Activated CD4-positive, alpha-beta T cell treated with anti-CD3 and anti-CD28 coated beads for 4 hours (primary cell): Measurements from ENCODE around the gene FCF1.
"Not testable (repeated sequence)": the region's sequence is repeated elsewhere in the genome, so short reads cannot be mapped to it uniquely, and the experiment has no call there.

Experiments
- DNase-seq, 2 donors: peaks; one replicate each; pipeline ENCODE4 v3.0.0-alpha.2; 2020

Gene FCF1

DNA sequence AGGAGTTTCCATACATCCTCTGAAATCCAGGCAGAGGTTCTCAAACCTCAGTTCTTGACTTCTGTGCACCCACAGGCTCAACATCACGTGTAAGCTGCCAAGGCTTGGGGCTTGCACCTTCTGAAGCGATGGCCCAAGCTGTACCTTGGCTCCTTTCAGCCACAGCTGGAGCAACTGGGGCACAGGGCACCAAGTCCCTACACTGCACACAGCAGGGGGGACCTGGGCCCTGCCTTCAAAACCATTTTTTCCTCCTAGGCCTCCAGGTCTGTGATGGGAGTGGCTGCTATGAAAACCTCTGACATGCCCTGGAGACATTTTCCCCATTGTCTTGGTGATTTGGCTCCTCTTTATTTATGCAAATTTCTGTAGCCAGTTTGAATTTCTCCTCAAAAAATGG, 10.7 kb upstream of the FCF1 start:
- no peak for DNase-seq

DNA sequence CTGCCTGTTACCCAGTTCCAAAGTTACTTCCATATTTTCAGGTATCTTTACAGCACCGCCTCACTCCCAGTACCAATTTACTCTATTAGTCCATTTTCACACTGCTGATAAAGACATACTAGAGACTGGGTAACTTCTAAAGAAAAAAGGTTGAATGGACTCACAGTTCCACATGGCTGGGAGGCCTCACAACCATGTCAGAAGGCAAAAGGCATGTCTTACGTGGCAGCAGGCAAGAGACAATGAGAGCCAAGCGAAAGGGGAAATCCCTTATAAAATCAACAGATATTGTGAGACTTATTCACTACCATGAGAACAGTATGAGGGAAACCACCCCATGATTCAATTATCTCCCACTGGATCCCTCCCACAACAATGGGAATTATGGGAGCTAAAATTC, 9.9 kb upstream of the FCF1 start:
- DNase-seq = no peak

DNA sequence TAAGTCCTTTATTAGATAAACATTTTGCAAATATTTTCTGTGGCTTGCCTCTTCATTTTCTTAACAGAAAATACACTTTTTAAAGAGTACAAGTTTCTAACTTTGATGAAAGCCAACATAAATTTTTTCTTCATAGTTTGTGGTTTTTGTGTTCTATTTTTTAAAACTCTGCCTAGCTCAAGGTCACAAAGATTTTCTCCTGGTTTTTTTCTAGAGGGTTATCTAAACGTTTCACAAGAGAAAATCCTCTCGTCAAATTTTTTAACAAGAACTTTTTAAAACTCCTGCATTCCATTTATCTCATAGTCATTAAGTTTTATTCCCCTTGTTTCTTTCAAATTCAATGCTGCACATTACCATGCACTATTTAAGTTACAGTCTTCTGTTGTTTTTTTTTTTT, 8.3 kb upstream of the FCF1 start:
- DNase-seq = no peak

DNA sequence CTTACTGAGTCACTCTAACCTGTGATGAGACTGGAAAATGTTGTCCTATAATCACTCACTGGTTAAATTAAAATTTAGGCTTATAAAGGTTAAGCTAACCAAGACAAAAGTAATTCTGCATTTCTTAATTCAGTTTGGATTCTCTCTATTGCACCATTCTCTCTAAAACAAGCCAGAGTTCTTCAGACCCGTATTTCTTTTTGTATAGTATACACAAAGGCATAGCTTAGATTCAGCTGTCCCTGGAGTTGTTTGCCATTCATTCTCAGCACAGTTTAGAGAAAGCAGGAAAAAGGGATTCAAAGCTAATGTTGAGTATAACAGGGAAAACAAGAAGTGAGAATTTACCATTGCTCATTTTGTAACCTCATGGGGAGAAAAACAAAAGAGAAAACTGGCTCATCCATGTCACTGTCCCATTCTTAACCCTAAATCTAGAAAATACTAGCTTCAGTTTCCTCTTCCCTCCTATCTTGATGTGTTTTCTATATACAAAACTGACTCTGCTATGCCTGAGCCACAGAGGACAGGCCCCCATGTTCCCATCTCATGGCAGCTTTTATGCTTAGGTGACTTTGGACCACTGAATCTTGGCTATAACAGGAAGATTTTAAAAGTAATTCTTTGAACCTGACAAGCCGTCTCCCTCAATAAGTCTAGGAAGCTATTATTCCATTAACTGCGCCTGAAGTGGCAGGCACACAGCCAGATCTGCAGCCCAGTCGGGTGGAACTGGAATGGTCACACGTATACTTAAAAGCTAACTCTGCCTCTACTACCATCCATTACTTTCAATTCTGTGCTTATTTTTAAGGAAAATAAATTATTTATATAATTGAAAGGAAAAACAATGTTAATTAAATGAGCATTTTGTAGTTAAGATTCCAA, 7.1 kb upstream of the FCF1 start:
- no peak for DNase-seq

DNA sequence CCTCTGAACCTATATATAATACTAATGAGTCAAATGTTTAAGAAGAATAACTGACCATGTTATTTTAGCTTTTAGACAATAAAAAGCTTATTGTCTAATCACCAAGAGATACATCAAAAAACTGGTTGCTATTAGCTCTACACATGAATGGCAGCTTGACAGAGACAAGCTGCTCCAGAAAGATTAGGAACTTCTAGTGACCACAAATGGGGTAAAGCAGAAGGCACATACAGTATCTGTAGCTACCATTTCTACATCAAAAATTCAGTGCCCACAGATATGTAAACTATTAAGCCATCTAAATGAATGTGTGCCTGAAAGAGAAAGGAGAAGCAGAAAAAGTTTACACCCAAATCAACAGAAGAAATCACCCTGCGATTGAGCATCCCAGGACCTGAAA, 2.5 kb upstream of the FCF1 start:
- no peak for DNase-seq

DNA sequence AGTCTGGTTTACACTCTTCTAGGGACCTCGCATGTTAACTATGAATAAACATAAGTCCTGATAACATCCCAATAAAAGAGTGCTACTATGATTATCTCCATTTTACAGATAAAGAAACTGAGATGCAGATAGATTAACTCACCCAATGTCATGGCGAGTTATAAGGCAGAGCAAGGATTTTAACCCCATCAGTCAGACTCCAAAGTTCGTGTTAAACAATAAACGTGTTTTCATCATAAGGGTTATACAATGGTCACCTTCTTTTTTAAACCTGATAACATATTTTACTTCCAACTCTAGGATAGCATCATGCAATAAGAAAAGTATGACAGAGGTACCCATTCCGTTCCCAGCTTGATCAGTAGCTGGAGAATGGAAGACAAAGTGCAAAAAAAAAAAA, 1.3 kb upstream of the FCF1 start:
- no peak for DNase-seq

DNA sequence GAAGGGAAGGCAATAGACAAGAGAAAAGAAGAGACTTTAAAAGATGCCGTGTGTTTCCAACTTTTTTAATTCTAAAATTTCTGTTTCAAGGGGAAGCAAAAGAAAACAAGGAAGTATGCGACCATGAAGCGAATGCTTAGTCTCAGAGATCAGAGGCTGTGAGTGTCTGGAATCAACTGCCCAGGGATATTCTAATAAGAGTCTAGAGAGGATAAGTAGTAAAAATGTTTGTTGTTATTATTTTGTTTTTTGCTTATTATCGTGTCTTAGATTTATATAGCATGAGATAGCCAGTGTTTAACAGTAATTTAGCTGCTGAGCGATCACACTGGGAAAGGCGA, 421 bp downstream of the FCF1 start:
- DNase-seq = no peak

DNA sequence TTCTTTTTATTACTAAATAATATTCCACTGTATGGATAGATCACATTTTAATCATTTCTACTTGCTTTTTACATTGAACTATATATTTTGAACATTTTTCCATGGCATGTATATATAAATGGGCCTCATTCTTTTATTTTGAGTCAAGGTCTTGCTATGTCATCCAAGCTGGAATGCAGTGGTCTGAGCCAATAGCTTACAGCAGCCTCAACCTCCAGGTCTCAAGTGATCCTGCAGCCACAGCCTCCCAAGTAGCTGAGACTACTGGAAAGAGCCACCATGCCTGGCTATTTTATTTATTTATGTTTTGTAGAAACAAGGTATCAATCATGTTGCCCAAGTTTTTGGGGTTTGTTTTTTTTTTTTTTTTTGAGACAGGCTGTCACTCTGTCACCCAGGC, 7.6 kb downstream of the FCF1 start:
- DNase-seq = no peak

DNA sequence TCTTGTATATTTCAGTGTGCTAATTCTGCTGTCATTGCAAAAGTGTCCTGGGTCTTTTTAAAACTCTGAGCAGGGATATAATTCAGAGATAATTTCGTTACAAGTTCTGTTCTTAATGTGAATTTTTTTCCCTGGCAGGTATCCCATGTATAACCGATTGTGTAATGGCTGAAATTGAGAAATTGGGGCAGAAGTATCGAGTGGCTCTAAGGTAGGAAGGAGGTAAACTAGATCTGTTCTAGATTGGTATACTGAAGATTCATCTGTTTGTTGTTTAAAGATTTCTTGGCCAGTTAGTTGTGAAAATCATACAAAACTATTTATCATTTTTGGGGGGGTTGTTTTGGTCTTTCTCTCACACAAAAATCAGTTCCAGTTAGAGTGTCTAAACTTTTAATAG, 10.2 kb downstream of the FCF1 start:
- no peak for DNase-seq

DNA sequence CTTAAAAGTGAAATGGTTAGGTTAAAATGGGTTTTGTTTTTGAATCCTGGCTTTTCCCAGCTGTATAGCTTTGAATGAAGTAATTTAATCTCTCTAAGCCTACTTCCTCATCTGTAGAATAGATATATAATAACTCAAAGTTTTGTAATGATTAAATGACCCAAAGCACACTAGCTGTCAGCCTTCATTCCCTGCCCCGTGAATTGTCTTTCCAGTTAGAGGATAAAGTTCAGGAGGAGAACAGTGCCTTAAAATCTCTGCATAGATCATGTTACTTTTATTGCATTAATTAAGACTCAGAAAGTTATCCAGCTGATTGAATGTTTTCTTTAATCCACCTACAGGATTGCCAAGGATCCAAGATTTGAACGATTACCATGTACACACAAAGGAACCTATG, 19.4 kb downstream of the FCF1 start:
- no peak for DNase-seq

DNA sequence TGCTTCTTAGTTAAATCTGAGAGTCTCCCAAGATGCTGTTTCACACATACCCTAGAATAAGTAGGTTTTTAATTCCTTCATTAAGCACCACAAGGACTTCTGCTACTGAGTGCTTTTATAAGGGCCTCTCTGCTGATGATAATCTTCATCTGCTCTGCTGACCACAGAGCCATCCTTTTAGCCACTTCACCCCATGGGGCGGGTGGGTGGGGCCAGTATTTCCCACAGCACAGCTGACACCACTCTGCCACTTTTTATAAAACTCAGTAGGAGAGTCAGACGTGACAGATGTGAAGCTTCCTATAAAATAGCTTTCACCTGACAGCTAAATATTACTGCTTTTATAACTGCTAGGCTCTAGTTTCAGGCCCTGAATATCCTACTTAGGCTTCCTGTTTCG, 20.3 kb downstream of the FCF1 start:
- DNase-seq = no peak

DNA sequence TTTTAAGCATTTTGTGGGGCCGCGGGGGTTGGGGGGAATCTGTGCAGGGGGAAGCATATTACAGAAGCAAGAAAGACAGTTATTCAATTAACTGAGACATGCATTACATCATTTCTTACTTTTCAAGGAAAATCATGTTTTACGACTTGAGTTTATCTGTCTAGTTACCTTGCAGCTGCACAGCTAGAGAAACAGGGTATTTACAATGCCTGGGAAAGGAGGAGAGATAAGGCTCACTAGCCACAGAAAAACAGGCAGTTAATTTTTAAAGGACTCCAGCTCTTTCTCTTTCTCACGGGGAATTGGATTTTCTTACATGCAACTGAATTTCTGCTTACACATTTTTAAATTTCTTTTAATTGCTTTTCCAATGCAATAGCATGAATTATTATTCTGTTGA, 22.2 kb downstream of the FCF1 start:
- no peak for DNase-seq

DNA sequence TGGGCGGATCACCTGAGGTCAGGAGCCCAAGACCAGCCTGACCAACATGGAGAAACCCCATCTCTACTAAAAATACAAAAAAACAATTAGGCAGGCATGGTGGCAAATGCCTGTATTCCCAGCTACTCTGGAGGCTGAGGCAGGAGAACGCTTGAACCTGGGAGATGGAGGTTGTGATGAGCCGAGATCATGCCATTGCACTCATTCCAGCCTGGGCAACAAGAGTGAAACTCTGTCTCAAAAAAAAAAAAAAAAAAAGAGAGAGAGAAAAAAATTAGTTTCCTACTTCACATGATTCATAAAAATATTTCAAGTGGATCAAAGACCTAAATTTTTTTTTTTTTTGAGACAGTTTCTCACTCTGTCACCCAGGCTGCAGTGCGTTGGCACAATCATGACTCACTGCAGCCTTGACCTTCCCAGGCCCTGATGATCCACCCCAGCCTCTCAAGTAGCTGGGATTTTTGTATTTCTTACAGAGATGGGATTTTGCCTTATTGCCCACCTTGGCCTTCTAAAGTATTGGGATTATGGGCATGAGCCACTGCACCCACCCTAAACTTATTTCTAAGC, 24.9 kb downstream of the FCF1 start:
- no peak for DNase-seq

DNA sequence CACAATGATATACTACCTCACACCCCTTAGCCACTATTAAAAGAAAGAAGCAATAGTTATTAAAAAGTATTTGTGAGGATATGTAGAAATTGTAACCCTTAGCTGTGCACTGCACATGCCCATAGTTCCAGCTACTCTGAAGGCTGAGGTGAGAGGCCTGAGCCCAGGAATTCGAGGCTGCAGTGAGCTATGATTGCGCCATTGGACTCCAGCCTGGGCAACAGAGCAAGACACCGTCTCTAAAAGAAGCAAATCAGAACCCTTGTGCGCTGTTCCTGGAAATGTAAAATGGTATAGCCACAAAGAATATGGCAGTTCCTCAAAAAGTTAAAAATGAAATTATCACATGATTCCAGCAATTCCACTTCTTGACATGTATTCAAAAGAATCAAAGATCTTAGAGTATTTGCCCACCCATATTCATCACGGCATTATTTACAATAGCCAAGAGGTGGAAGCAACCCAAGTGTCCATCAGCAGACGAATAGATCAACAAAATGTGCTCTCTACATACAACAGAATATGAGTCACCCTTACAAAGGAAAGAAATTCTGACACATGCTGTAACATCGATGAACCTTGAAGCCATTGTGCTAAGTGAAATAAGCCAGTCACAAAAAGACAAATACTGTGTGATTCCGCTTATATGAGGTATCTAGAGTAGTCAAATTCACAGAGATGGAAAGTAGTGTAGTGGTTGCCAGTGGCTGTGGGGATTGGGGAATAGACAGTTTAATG, 26.5 kb downstream of the FCF1 start:
- no peak for DNase-seq

DNA sequence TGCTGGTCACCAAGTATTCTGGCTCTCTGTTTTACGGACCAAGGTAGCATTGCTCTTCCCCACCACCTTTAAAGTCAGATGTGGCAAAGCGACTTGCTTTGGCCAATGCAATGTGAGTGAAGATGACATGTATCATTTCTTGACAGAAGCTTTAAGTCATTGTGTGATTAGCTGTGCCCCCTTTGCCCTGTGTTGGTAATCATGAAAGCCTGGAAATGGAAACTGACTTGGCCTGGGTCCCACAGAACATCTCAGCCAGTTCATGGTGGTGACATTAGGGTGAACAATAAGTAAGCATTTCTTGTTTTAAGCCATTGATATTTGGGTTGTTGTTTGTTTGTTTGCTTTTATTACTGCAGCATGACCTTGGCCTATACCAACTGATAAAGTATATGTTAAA, 34.3 kb downstream of the FCF1 start:
- DNase-seq = no peak

DNA sequence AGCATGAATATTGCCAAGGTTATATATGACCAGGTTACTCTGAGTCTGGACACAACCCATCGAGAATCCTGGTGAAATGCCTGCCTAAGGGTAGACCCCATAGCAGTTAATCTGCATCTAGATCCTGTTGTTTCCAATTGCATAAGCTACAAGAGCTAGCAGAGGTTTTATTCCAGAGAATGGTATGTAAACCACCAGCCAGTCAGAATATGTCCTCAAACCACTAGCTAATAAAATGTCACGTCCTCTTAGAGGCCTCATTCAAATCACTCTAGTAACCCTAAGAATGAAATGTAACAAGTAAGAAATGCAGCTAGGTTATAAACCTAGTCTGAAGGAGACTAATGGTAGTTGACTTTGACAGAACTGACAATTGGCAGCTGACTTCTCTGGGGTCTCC, 41.2 kb downstream of the FCF1 start:
- DNase-seq = no peak

DNA sequence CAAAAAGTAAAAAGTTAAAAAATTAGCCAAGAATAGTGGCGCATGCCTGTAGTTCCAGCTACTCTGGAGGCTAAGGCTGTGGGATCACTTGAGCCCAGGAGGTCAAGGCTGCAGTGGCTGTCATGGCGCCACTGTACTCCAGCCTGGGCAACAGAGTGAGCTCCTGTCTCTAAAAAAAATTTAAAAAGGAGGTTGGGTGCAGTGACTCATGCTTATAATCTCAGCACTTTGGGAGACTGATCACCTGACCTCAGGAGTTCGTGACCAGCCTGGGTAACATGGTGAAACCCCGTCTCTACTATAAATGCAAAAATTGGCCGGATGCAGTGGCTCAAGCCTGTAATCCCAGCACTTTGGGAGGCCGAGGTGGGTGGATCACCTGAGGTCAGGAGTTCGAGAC, 42.0 kb downstream of the FCF1 start:
- no peak for DNase-seq

DNA sequence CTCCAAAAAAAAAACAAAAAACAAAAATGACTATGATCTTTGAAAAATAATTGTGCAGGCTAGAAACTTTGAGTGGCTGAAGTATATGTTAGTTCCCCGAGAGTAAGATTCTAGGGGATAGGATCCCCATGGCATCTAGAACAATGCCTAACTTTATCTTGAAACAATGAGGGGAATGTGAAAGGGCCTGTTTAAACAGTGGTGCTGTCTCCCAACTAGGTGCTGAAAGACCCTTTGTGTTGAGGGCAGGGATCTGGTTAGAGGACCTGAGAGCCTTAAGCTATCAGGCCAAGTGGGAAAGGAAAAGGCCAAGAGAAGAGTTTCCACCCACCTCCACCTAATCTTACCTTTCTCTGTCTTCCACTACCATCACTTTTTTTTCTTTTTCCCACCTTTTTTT, 43.4 kb downstream of the FCF1 start:
- DNase-seq = no peak

DNA sequence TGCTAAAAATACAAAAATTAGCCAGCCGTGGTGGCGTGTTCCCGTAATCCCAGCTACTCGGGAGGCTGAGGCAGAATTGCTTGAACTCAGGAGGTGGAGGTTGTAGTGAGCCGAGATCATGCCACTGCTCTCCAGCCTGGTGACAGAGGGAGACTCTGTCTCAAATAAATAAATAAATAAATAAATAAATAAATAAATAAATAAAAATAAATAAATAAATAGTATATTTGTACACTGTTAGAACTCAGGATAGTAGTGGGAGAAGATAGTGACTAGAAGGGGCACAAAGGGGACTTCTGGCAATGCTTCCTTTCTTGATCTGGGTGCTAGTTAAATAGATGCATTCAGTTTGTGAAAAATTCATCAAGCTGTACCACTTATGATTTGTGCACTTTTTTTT, 45.6 kb downstream of the FCF1 start:
- DNase-seq = not testable (repeated sequence)

DNA sequence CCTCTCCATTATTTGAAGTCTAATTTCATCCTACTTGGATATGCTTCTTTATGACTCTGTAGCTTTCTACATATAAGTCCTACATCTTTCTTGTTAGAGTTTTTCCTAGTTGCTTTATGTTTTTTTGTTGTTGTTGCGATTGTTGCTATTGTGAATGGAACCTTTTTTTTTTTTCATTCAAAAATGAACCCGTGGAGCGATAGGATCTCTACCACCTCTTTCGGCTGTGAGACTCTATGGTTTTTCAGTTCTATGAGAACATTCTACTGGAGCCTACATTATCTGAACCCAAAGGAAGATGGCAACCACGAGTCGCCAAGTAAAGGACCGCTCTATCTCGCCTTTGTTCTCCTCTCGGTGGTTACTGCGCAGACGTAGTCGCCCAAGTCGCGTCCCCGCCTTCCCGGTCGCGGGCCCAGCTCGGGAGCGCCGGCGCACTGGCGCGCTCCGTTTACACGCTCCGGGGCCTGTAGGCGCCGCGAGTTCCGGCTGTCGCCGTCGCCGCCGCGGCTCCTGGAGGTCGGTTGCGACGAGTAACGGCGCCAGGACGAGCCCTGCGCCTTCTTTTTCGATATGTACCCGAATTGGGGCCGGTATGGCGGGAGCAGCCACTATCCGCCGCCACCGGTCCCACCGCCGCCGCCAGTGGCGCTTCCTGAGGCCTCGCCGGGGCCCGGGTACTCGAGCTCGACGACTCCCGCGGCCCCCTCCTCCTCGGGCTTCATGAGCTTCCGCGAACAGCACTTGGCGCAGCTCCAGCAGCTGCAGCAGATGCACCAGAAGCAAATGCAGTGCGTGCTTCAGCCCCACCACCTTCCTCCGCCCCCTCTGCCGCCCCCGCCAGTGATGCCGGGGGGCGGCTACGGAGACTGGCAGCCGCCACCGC, 50.2 kb downstream of the FCF1 start, which contains the start of gene YLPM1:
TSS of gene YLPM1 (plus strand) at position 400 of the 886 bp plus-strand sequence. CDS start at position 574, 174 bp downstream.
- DNase-seq = peak; percentile 88

DNA sequence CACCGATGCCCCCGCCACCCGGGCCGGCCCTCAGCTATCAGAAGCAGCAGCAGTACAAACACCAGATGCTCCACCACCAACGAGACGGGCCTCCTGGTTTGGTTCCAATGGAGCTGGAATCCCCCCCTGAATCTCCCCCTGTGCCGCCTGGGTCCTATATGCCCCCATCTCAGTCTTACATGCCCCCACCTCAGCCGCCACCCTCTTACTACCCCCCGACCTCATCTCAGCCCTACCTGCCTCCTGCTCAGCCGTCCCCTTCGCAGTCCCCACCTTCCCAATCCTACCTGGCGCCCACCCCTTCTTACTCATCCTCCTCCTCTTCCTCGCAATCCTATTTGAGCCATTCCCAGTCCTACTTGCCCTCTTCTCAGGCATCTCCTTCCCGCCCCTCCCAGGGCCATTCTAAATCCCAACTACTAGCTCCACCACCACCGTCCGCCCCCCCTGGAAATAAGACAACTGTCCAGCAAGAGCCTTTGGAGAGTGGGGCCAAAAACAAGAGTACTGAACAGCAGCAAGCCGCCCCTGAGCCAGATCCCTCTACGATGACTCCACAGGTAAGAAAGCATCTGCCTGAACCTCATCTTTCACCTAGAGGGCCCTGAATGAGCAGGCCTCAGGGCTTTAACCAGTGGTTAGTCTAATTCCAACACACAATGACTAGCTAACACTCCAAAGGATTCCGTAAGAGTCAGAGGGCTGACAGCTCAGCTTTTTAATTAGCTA, 51.0 kb downstream of the FCF1 start:
- peak; percentile 2 to 12 for DNase-seq

DNA sequence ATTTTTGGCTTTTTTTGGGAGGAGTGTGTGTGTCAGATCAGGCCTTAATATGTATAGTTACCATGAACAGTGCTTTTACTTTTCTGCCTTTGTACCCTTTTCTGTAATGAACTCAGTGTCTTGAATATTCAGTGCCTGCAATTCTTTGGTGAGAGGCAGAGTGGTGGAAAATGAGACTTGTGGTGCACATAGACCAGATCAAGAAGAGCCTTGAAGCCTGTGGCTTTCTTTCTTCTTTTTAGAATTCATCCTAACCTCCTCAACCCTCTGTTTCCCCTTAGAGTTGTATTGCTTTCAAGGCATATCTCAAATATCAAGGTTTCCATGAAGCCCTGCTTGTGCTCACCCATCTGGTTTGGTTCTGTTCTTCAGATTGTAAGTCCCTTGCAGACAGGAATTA, 52.8 kb downstream of the FCF1 start:
- DNase-seq = no peak
